Right ventricle myocardium inferior (tissue), 1 donor: ENCODE measurements around the gene RXFP1. TPM values are rescaled to one million over a fixed set of nuclear protein-coding genes. Genes with fewer than 3 reads are reported as not detected.

Experiments
- ATAC-seq: fragments of 200-7000 bp; cut with Tn5 transposase; one replicate; pipeline ENCODE4 v1.9.1; 2020; ENCODE audit warnings: mild to moderate bottlenecking, moderate library complexity
- DNase-seq: peaks from one replicate; pipeline ENCODE4 v3.0.0; 2021; ENCODE audit errors: missing footprints
- intact Hi-C: fragments of 100-400 bp; cut with DNase I; formaldehyde crosslinking; loops from one replicate; pipeline ENCODE4 v1.11.0; 2022
- long read RNA-seq: library from polyadenylated mRNA; unstranded; transcript quantifications from one replicate; pipeline ENCODE4 v2.0.0, GENCODE V29; 2021
- total RNA-seq: library from RNA; stranded (reverse); fragmentation: NEBNext Ultra II Directional; extraction: Animal tissue kit (Norgen Biotek cat#: 25700); gene quantifications from one replicate; pipeline ENCODE4 v1.2.1, GENCODE V29; 2021
- donor health status: DM: no; HTN: yes; CAD: no; lungs with severe emphysema.

The RXFP1 gene
- not detected for total RNA-seq
- long read RNA-seq = 0 reads

- DNase-seq (no peak), ATAC-seq (no peak)
- intact Hi-C loops = no loop called here
These were observed at the start of gene RXFP1 for GRCh38 chr4:158521484-158522088. Gene RXFP1, plus strand, starts transcription at chr4:158521882. Its CDS starts 95 bp downstream, at chr4:158521977.

- no peak for DNase-seq
- ATAC-seq = no peak
- intact Hi-C loops = no loop called here
These were observed 39.9 kb upstream of the RXFP1 start for GRCh38 chr4:158481811-158482210.

DNA sequence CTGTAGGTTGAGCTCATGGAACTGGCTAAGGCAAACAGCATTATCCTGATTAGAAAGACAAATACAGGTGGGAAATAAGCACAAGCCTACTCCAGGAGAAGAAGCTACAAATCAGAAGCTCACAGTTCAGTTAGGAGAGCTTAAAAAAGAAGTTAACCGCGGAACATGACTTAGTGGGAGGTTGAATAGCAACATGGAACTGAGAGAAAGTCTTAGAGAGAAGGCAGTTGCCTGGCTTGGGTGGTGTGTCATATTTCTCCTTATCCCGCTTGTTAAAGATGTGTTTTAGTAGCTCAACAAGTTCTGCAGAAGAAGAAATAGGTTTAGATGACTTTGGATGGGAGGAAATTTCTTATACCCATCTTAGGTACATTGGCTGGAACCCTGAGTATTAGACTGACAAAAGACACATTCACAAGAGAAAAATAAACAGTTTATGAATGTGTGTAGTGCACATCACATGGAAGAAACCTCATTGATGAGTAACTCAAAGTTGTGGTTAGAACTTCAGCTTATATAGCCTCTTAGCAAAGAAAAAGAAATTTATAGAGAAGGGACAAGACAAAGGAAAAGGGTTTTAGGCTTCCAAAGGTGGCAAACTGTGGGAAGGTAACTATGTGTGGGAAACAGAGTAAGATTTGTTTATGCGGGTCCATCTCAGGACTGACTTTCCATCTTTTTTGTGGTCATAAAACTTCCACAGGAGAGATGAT, 37.4 kb upstream of the RXFP1 start:
- intact Hi-C loops = no loop called here
- no peak for ATAC-seq
- DNase-seq = no peak

DNA sequence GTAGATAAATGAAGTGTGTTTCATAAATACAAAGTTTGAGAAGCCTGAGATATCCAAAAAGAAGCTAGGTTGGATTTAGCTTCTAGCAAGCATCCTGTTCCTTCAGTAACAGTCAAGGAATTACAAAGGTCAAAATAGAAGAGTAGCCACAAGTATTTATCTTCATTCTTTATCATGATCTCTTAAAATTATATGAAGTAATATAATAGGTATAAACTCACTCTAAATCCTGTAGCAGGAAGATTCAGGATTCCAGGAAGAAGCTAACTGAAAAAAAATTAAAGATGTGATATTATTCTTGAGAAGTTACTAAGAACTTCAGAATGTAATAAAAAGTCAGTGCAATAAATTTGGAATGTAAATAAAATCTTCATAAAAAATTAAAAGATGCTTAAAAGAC, 31.1 kb upstream of the RXFP1 start:
- intact Hi-C loops = loop anchor here (5.0 kb wide), 1 partner anchor 132 kb away; no protein-coding TSS in a partner anchor
- DNase-seq (no peak), ATAC-seq (no peak)

DNA sequence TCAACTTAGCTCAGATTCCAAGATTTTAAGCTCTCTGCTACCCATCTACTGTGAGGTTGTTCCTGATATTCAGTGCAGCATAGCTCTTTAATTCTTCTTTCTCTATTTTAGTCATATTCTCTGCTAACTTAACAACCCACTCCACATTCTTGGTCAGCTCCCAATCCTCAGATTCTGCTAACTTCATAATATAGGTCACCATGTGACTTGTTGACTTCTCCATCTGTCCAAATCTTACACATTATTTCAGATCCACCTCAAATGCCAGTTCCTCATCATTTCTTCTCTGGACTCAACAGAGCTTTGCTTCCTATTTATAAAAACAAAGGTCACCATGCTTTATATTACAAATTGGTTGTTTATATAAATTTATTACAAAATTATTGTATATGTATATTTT, 29.3 kb upstream of the RXFP1 start:
- no peak for ATAC-seq
- DNase-seq = no peak
- intact Hi-C loops = loop anchor here (5.0 kb wide), 1 partner anchor 130 kb away; no protein-coding TSS in a partner anchor

DNA sequence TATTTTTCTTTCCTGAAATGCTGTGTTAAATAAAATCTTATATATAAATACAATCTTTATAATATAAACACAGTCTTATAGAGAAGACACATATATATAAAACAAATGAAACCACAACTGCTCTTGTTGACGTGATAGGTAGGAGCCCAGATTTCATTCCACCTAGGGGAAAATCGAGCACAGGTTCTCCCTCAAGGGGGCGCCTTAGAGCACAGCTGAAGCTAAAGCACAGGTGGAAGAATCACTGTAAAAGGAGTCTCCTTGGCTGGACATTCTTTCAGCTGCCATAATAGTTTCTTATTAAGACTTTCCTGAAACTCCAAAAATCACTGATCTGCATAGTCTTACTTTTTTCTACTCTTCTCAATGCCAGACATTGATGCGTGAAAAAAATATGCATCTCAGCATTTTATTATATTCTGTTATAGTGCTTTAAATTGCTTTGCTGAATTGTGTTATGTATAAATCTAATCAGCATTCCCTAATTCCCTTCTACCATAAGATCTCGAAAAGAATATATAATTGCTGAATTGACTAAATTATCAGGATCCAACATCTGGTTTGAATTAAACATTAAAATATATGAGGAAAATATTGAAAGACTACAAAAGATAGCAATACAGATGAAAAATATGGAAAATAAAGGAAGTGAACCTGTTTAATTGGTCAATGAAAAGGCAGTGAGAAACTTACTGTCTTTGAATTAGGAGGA, 25.5 kb upstream of the RXFP1 start:
- no peak for ATAC-seq

DNA sequence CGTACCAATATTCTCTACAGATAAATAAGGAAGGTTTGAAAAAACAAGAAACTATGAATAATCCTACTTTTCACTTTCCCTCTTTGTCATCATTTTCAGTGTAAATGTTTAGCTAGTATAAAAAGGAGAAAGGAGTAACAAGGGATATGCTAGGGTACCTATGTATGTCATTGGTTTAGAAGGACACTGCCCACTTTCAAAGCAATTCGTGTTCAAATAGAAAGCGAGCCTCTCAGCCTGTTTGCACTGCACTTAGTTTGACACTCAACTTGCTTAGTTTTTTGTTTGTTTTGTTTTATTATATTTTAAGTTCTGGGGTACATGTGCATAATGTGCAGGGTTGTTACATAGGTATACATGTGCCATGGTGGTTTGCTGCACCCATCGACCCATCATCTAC, 21.6 kb upstream of the RXFP1 start:
- no peak for ATAC-seq
- DNase-seq = peak; percentile 21
- intact Hi-C loops = no loop called here

More for the DNA sequence above, 25.5 kb upstream of the RXFP1 start:
- DNase-seq = peak; percentile 25
- intact Hi-C loops = no loop called here

GRCh38 chr4:158513256-158513655, 8.4 kb upstream of the RXFP1 start:
- ATAC-seq (no peak), DNase-seq (no peak)
- intact Hi-C loops = no loop called here

DNA sequence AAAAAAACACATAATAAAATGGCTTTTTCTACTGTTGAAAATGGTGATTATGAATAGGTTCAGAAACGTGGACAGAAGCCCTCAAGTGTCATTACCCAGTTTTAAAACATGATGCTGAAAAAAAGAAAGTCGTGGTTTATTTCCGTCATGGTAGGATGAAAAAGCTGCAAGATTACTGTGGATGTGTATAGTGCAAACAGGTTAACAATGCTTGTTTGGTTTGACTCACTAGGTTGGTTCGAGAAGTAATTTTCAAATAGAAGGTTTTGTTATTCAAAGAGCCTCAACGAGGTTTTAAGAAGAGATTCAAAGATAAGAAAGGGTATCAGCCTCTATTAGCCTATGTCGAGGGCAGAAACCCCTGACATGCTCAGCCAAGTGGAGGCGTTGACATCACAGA, 2.5 kb upstream of the RXFP1 start:
- no peak for ATAC-seq
- intact Hi-C loops = no loop called here
- DNase-seq = no peak

- DNase-seq (no peak), ATAC-seq (no peak)
- intact Hi-C loops = no loop called here
These were observed 2.4 kb downstream of the RXFP1 start for GRCh38 chr4:158523990-158524535.

DNA sequence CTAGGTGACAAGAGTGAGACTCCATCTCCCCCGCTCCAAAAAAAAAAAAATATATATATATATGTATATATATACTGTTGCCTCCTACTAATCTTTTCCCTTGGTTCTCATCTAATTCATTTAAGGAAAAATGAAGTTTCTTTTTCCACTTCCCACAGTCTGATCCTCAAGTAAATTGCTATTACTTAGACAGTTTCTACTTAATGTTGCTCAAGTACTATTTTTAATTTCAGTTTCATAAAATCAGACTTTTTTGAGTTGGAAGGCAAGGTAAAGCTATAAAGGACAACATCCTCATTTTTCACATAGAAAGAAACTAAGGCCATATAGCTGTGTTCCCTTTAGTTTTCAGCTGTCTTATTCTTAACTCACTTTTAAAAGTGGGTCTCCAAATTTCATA, 5.8 kb downstream of the RXFP1 start:
- intact Hi-C loops = no loop called here
- ATAC-seq = no peak
- DNase-seq = no peak

GRCh38 chr4:158529505-158529904, 7.8 kb downstream of the RXFP1 start:
- DNase-seq (no peak), ATAC-seq (no peak)
- intact Hi-C loops = no loop called here

DNA sequence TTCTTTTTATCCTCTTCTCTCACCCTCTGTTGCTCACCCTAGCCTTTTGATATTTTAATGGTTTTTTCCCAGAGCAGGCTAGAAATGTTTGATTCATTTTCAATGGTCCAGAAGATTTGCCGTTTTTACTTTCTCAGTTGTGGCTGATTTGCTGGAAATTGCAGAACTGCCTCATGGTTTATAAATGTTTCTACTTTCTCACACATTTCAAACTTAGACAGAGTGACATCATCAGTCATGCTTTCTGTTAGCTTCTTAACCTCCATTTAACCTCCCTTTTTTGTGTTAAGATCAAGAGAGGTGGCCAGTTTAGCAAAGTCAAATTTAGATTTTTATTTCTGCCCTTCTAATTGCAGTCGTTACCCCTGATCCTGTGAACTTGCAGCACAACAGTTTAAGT, 8.7 kb downstream of the RXFP1 start:
- DNase-seq (no peak), ATAC-seq (no peak)
- intact Hi-C loops = no loop called here

DNA sequence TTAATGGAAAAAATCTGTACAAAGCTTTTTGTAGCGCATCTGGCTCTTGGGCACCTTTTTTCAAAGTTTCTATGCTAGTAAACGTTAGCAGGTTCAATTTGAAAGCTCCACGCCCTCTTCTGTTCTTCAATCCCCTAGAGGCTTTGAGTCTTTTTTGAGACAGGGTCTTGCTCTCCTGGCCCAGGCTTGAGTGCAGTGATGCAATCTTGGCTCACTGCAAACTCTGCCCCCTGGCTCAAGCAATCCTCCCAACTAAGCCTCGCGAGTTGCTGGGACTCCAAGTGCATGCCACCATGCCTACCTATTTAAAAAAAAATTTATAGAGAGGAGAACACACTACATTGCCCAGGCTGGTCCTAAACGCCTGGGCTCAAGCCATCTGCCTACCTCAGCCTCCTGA, 9.2 kb downstream of the RXFP1 start:
- DNase-seq = no peak
- no peak for ATAC-seq
- intact Hi-C loops = no loop called here

- intact Hi-C loops = no loop called here
- no peak for ATAC-seq
These were observed 11.0 kb downstream of the RXFP1 start for GRCh38 chr4:158532556-158533231.

DNA sequence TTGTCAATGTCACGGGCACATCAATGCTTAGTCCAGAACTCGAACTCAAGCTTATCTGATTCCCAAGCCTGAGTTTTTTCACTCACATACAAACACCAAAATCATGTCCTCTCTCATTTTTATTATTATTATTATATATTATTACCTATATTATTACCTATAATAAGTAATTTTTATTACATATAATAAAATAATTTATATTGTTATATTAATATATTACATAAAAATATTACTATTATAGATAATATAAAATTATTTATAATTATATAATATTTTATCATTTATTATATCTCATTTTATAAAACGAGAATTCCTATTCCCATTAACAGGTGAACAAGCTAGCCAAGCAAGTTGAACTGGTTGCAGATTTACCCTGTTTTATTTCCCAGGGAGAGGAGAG, 13.0 kb downstream of the RXFP1 start:
- ATAC-seq (no peak), DNase-seq (no peak)
- intact Hi-C loops = no loop called here

More at GRCh38 chr4:158532556-158533231, 11.0 kb downstream of the RXFP1 start:
- no peak for DNase-seq

GRCh38 chr4:158535130-158535614, 13.5 kb downstream of the RXFP1 start:
- ATAC-seq (no peak), DNase-seq (no peak)
- intact Hi-C loops = no loop called here

- ATAC-seq = no peak
These were observed 15.2 kb downstream of the RXFP1 start for GRCh38 chr4:158536833-158537232.

DNA sequence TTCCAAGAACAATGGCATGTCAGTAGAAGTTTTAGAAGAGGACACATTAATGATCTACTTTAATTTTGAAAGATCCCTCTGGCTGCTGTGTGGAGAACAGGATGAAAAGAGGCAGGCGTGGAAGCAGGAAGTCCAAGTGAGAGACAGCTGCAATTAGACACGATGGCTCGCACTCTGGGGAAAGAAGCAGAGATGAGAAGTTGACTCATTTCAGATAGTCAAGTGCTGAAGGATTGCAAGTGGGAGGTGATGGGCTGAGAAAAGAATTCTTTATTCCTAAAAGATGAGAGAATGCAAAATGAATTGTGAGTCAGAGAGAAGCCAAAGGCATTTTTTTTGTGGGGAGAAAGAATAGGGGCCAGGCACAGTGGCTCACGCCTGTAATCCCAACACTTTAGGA, 16.5 kb downstream of the RXFP1 start:
- DNase-seq = no peak
- intact Hi-C loops = no loop called here
- ATAC-seq = no peak

More at GRCh38 chr4:158536833-158537232, 15.2 kb downstream of the RXFP1 start:
- DNase-seq = no peak
- intact Hi-C loops = no loop called here
